ENCODE data around the gene CAPRIN1.
"Not testable (repeated sequence)": the region's sequence is repeated elsewhere in the genome, so short reads cannot be mapped to it uniquely, and the experiment has no call there.

CAPRIN1 gene

GRCh38 chr11:34052036-34052607 is 591 bp downstream of the CAPRIN1 start:
- peak; percentile 33 to 92 (median 80) for DNase-seq

DNA sequence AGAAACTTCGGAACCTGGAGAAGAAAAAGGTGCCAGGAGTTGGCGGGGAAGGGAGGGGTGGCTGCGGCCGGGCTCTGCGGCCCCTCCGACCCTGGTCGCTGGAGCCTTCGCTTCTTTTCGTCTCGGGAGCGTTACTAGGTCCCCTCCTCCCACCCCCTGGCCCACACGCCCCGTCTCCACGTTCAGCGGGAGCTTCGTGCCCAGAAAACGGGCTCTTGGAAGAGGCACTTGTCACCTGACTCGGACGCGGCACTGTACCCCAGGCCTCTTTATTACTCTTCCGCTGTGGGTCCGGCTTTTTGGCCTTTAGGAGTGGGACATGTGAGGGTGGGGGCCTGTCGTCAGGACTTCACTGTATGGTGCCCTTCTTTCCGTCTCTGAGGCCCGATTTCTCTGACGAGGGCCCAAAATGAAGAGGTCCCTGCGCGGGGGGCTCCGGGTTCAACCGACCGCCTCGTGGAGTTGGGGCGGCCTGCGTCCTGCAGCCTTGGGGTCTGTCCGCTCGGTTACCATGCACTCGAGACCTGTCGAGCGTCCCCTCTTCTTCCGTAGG is 1.2 kb downstream of the CAPRIN1 start:
- DNase-seq = peak in 6 of 14 donors; percentile 42 to 61 (median 50)

- peak in 10 of 14 donors; percentile 10 to 53 (median 20) for DNase-seq
Observed at GRCh38 chr11:34053161-34053686, 1.7 kb downstream of the CAPRIN1 start.

DNA sequence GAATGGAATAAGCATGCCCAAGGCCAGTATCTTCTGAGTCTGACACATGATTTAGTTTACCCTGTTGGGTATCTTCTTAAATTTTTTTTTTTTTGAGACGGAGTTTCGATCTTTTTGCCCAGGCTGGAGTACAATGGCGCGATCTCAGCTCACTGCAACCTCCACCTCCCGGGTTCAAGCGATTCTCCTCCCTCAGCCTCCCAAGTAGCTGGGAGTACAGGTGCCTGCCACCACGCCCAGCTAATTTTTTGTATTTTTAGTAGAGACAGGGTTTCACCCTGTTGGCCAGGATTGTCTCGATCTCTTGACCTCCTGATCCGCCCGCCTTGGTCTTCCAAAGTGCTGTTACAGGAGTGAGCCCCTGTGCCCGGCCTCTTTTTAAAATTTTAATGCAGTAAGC is 2.8 kb downstream of the CAPRIN1 start:
- not testable (repeated sequence) for DNase-seq

- DNase-seq = no peak
Observed at GRCh38 chr11:34055218-34056000, 3.9 kb downstream of the CAPRIN1 start.

DNA sequence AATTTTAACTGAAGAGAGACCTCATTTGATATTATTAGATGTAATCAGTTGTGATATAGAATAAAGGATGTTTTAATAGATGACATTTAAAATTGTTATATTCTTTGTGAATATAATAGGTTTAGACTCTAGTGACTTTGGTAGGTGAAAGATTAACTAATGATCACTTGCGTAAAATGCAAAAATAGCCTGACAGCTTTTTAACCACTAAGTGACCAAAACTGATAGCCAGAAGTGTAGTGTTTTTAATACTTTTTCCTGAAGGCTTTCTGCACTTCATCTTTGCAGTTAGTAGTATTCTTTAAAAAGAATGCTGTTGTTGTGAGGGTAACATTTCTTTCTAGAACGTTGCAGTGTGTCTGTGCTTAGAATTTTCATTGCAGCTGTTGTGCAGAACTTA is 5.1 kb downstream of the CAPRIN1 start:
- no peak for DNase-seq

DNA sequence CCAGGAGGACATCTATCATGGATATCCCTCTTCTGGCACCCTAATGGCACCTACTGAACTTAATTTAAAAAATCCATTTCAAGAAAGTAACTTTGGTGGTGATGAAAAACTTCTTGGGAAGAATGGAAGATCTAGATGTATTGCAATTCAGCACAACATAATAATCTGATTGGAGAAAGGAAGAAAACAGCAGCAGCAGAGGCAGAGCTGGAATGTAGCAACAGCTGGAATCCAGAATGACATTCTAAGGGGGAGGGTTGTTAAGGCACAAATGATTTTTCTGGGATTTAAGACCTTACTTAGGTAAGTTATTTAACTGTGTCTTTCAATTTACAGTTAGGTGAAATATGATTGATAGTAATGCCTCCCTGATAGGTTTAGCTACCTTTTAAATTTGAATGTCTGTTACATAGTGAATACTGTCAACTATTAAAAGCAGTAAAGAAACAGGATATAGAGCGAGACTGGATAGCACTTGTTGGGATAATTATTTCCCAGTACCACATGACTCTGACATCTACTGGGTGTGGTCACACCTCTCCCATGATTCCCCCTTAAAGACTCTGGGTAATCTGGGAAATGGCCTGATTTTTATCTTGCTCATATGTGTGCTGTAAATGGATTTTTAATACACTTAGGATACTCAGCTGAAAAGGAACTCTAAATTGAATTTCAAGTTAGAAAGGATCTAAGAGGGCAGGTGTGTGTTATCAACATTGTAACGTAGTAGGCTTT is 11.7 kb downstream of the CAPRIN1 start:
- DNase-seq = no peak

DNA sequence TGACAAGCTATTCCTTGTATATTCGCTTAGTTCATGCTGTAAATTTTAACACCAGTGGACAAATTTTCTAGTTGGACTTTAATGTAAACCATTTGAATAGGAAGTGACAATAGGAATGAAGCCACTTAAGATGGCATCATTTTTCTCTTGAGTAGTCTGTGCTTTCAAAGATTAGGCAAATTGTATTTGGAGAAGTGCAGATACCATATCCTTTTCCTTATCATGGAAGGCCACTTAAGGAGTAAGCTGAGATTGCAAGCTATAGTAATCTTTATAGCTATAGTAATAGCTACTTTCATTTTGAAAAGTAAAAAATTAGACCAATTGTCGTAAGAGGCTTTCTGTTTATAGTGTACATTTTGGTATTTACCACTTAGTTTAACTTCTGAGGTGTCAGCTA is 12.8 kb downstream of the CAPRIN1 start:
- no peak for DNase-seq

GRCh38 chr11:34065505-34066203 is 14.1 kb downstream of the CAPRIN1 start:
- no peak for DNase-seq

GRCh38 chr11:34066766-34067165 is 15.2 kb downstream of the CAPRIN1 start:
- not testable (repeated sequence) for DNase-seq

GRCh38 chr11:34067383-34068065 is 16.0 kb downstream of the CAPRIN1 start:
- DNase-seq = no peak

DNA sequence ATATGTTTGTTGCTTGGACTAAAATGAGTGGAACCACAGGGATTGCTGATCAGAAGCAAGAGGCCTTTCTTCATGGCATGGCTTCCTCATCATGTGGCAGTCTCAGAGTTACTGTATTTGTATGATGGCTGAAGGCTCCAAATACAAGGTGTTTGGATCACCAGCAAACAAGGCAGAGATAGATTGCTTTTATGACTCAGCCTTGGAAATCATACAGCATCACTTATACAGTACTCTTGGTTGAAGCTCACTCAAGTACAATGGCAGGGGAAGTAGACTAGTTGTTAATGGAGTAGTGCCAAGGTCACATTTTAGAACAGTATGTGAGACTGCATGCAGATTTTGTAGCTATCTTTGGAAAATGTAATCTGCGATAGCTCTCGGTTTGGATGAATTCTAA is 16.6 kb downstream of the CAPRIN1 start:
- no peak for DNase-seq

- not testable (repeated sequence) for DNase-seq
Observed at GRCh38 chr11:34071306-34071705, 19.8 kb downstream of the CAPRIN1 start.

DNA sequence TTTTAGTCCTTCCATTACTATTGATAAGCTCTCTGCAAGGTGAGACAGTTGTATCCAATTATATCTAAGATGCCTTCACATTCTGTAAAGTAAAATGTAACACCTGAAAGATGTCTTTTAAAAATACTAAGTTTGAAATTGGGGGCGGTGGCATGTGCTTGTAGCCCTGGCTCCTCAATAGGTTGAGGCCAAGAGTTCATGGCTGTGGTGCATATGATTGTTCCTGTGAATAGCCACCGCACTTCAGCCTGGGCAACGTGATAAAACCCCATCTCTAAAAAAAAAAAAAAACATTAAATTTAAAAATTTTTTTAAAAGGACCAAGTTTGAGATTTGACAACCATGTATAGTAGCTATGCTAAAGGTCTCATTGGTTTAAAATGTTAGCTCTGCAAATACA is 20.5 kb downstream of the CAPRIN1 start:
- DNase-seq = no peak

- no peak for DNase-seq
Observed at GRCh38 chr11:34072832-34073231, 21.3 kb downstream of the CAPRIN1 start.

DNA sequence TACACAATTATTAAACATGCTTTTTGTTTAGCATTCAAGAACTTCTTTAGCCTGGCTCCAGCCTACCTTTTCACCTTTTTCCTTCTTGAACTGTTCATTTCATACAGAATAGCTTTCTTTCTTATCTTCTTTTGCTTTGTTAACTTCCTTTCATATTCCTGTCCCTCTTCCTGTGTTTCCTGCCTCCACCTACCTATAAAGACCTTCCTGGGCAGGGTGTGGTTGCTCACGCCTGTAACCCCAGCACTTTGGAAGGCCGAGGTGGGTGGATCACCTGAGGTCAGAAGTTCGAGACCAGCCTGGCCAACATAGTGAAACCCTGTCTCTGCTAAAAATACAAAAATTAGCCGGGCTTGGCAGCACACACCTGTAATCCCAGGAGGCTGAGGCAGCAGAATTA is 22.9 kb downstream of the CAPRIN1 start:
- DNase-seq = no peak

- no peak for DNase-seq
Observed at GRCh38 chr11:34075178-34075820, 23.8 kb downstream of the CAPRIN1 start.

GRCh38 chr11:34080609-34081008 is 29.1 kb downstream of the CAPRIN1 start:
- DNase-seq = no peak

GRCh38 chr11:34084637-34085036 is 33.1 kb downstream of the CAPRIN1 start:
- DNase-seq = no peak

- no peak for DNase-seq
Observed at GRCh38 chr11:34086554-34087283, 35.2 kb downstream of the CAPRIN1 start.
